Measurements from ENCODE around the gene STX10.
"Not testable (repeated sequence)": the region's sequence is repeated elsewhere in the genome, so short reads cannot be mapped to it uniquely, and the experiment has no call there.

The STX10 gene

GRCh38 chr19:13164343-13165161, 14.4 kb upstream of the STX10 start:
- no peak for DNase-seq (ENCODE audit: low spot score)

- peak; percentile 84 for DNase-seq (ENCODE audit: low spot score)
These were observed 13.6 kb upstream of the STX10 start for GRCh38 chr19:13163609-13164342.

GRCh38 chr19:13162724-13163608, 12.8 kb upstream of the STX10 start:
- peak; percentile 87 for DNase-seq (ENCODE audit: low spot score)

- DNase-seq (ENCODE audit: low spot score), result peak; percentile 58
These were observed 10.4 kb upstream of the STX10 start for GRCh38 chr19:13160557-13160956.

- no peak for DNase-seq (ENCODE audit: low spot score)
These were observed 9.5 kb upstream of the STX10 start for GRCh38 chr19:13159713-13160112.

GRCh38 chr19:13155472-13156359, 5.5 kb upstream of the STX10 start:
- peak; percentile 67 for DNase-seq (ENCODE audit: low spot score)

GRCh38 chr19:13154911-13155471, 4.8 kb upstream of the STX10 start:
- peak; percentile 14 for DNase-seq (ENCODE audit: low spot score)

GRCh38 chr19:13154241-13154778, 4.1 kb upstream of the STX10 start:
- peak; percentile 77 for DNase-seq (ENCODE audit: low spot score)

GRCh38 chr19:13153569-13154240, 3.5 kb upstream of the STX10 start:
- DNase-seq (ENCODE audit: low spot score), result no peak

- peak; percentile 92 for DNase-seq (ENCODE audit: low spot score)
These were observed 2.9 kb upstream of the STX10 start for GRCh38 chr19:13152974-13153568.

- no peak for DNase-seq (ENCODE audit: low spot score)
These were observed 2.3 kb upstream of the STX10 start for GRCh38 chr19:13152356-13152973.

- DNase-seq (ENCODE audit: low spot score), result peak; percentile 97
These were observed 1.6 kb upstream of the STX10 start for GRCh38 chr19:13151605-13152355.

GRCh38 chr19:13150931-13151604, 893 bp upstream of the STX10 start:
- DNase-seq (ENCODE audit: low spot score), result no peak

GRCh38 chr19:13149628-13150186, 468 bp downstream of the STX10 start:
- DNase-seq (ENCODE audit: low spot score), result no peak

- not testable (repeated sequence) for DNase-seq (ENCODE audit: low spot score)
These were observed 975 bp downstream of the STX10 start for GRCh38 chr19:13149173-13149627.

GRCh38 chr19:13146763-13147563, 3.2 kb downstream of the STX10 start:
- no peak for DNase-seq (ENCODE audit: low spot score)

Data from AG08395 (cell line).